Choroid plexus epithelial cell (primary cell): ENCODE data around the gene MSMO1.

ENCODE experiments used
- DNase-seq: peaks from one replicate; pipeline ENCODE4 v3.0.0-alpha.2; 2010; ENCODE audit warnings: low read depth
- H3K4me3 ChIP-seq: 2 replicates; pipeline ENCODE4 v1.5.1; 2011; ENCODE audit warnings: low read depth, mild to moderate bottlenecking, control low read depth, low read length, moderate library complexity
- CTCF ChIP-seq: conservative IDR thresholded peaks from 2 replicates; pipeline ENCODE4 v1.5.1; 2011; ENCODE audit warnings: low read depth, mild to moderate bottlenecking, control low read depth, inconsistent platforms, low read length, moderate library complexity

Gene MSMO1

GRCh38 chr4:165375465-165375864, 48.0 kb downstream of the MSMO1 start:
- TF ChIP-seq CTCF, result no peak
- no peak for DNase-seq
- no peak overlapping the region for H3K4me3 ChIP-seq

GRCh38 chr4:165378398-165378744, 50.9 kb downstream of the MSMO1 start:
- peak overlapping the region; percentile 68 for H3K4me3 ChIP-seq
- DNase-seq, result no peak
- TF ChIP-seq CTCF, result no peak

GRCh38 chr4:165378745-165379677, 51.5 kb downstream of the MSMO1 start, which contains the start of gene CPE:
CPE (plus strand) TSS chr4:165379008; CDS start chr4:165379222, 214 bp downstream.
- peak within 1 kb of the TSS; percentile 68 for H3K4me3 ChIP-seq
- peak; percentile 80 for DNase-seq
- TF ChIP-seq CTCF, result peak; percentile 61

GRCh38 chr4:165379678-165380064, 52.2 kb downstream of the MSMO1 start:
- TF ChIP-seq CTCF, result no peak
- H3K4me3 ChIP-seq, result peak overlapping the region; percentile 68
- peak; percentile 61 for DNase-seq

- TF ChIP-seq CTCF, result no peak
- no peak overlapping the region for H3K4me3 ChIP-seq
- DNase-seq, result no peak
These were observed 53.3 kb downstream of the MSMO1 start for GRCh38 chr4:165380805-165381204.

- H3K4me3 ChIP-seq, result no peak overlapping the region
- TF ChIP-seq CTCF, result no peak
- no peak for DNase-seq
These were observed 54.4 kb downstream of the MSMO1 start for GRCh38 chr4:165381821-165382373.
